Suprapubic skin (tissue), 4 donors: ENCODE data around the gene ADAMTSL2.

Source experiments
- POLR2A ChIP-seq, 2 donors: fragments of 450-650 bp; IDR thresholded peaks; one replicate each; pipeline ENCODE4 v1.6.1; 2017; ENCODE audit warnings: antibody characterized with exemption in 2 of 2, mild to moderate bottlenecking in 2 of 2, moderate library complexity in 2 of 2
- POLR2AphosphoS5 ChIP-seq, 3 donors: sonication (generic); formaldehyde crosslinking; IDR thresholded peaks; one replicate each; pipeline ENCODE4 v1.6.1; 2017; ENCODE audit warnings: antibody characterized with exemption in 3 of 3

DNA sequence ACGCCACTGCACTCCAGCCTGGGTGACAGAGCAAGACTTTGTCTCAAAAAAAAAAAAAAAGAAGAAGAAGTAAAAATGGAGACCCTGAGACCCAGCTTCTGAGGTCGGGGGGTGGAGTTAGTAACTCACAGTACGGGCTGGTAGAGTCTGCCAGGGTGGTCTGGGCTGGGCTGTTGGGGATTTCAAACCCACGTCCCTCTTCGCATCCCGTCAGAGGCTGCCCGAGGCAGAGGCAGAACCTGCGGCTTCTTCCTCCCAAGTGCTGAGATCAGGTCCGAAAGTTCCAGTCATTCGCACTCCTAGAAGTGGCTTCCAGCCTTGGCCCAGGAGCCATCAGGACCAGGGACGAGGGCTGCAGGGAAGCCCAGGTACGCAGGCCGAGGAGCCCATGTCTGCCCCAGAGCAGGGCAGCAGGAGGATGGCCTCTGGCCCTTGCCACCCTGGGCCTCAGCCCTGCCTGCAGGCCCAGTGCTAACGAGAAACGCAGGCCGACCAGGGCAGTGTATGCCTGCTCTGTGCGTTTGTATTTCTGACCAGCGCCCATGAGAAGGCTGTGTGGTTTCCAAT, 45.7 kb upstream of the ADAMTSL2 start:
- no peak for TF ChIP-seq POLR2AphosphoS5 (IDR thresholded peaks at IDR 0.05)
- no peak for TF ChIP-seq POLR2A (IDR thresholded peaks at IDR 0.05)
